B cell (primary cell): Measurements from ENCODE around the gene P2RX2. TPM values are rescaled to one million over a fixed set of nuclear protein-coding genes. Genes with fewer than 3 reads are reported as not detected.

ENCODE experiments used
- ATAC-seq: fragments of 200-7000 bp; cut with Tn5 transposase; one replicate; pipeline ENCODE4 v1.10.0; 2021; ENCODE audit warnings: low read depth, mild to moderate bottlenecking, moderate number of reproducible peaks, moderate library complexity
- CTCF ChIA-PET: fragments of 350-600 bp; sonication (Branson Sonifier 250); formaldehyde crosslinking; loops from one replicate; lab custom pipeline; 2021; ENCODE audit warnings: antibody characterized with exemption, inconsistent platforms; lab: Charles Lee
- POLR2A ChIA-PET: fragments of 350-600 bp; sonication (Branson Sonifier 250); formaldehyde crosslinking; loops from one replicate; lab custom pipeline; 2021; ENCODE audit warnings: antibody characterized with exemption; lab: Charles Lee
- DNase-seq: peaks from one replicate; pipeline ENCODE4 v3.0.0; 2013
- H2AFZ ChIP-seq: 2 replicates; pipeline ENCODE4 v1.6.1; 2012; ENCODE audit warnings: mild to moderate bottlenecking, low read depth, low read length; ENCODE audit not compliant: insufficient read depth, poor library complexity, severe bottlenecking
- H3K27ac ChIP-seq, 2 donors: 1 replicate in 1 of 2; 2 replicates in 1 of 2; pipeline ENCODE4 v1.5.1; 2012 to 2013; ENCODE audit warnings: low read length in 2 of 2, mild to moderate bottlenecking in 2 of 2, moderate library complexity in 1 of 2
- H3K27me3 ChIP-seq, 4 experiments: fragments of 200-600 bp in 1 of 4; sonication (generic) in 1 of 4; replicated peaks in 1 of 4; 1 replicate in 2 of 4; 2 replicates in 2 of 4; pipeline versions ENCODE4 v1.6.1 to v1.7.0; 2013 to 2016; ENCODE audit warnings: low read length in 3 of 4, mild to moderate bottlenecking in 2 of 4, mixed read lengths in 1 of 4, moderate library complexity in 1 of 4; ENCODE audit not compliant: insufficient read depth in 4 of 4, control insufficient read depth in 3 of 4; ENCODE audit errors: control extremely low read depth in 1 of 4
- H3K36me3 ChIP-seq, 2 experiments: replicated peaks in 1 of 2; 1 replicate in 1 of 2; 2 replicates in 1 of 2; pipeline versions ENCODE4 v1.6.1 to v1.7.1; 2013; ENCODE audit warnings: low read length in 1 of 2; ENCODE audit not compliant: insufficient read depth in 2 of 2, control insufficient read depth in 1 of 2; ENCODE audit errors: control extremely low read depth in 1 of 2, extremely low read depth in 1 of 2
- H3K4me1 ChIP-seq, 2 donors: fragments of 200-600 bp in 1 of 2; sonication (generic) in 1 of 2; 1 replicate in 1 of 2; 2 replicates in 1 of 2; pipeline versions ENCODE4 v1.5.1 to v1.6.1; 2013 to 2017; ENCODE audit warnings: low read length in 2 of 2; ENCODE audit not compliant: control insufficient read depth in 2 of 2, insufficient read depth in 2 of 2
- H3K4me2 ChIP-seq: replicated peaks from 2 replicates; pipeline ENCODE3; 2012; ENCODE audit warnings: mild to moderate bottlenecking, low read depth, low read length; ENCODE audit not compliant: poor library complexity, severe bottlenecking
- H3K4me3 ChIP-seq, 5 experiments: fragments of 200-600 bp in 1 of 5; sonication (generic) in 1 of 5; 1 replicate in 3 of 5; 2 replicates in 2 of 5; pipeline versions ENCODE4 v1.5.1 to v1.7.0; 2011 to 2016; ENCODE audit warnings: low read length in 4 of 5, mild to moderate bottlenecking in 4 of 5, low read depth in 2 of 5, control low read depth in 1 of 5, moderate library complexity in 1 of 5; ENCODE audit not compliant: insufficient read depth in 1 of 5; ENCODE audit errors: control extremely low read depth in 1 of 5, extremely low read depth in 1 of 5
- H3K79me2 ChIP-seq: fragments of 200-600 bp; sonication (generic); one replicate; pipeline ENCODE4 v1.6.0; 2016; ENCODE audit warnings: low read length; ENCODE audit not compliant: control insufficient read depth, insufficient read depth
- H3K9ac ChIP-seq: fragments of 200-600 bp; sonication (generic); 2 replicates; pipeline ENCODE4 v1.6.1; 2017; ENCODE audit warnings: mild to moderate bottlenecking, low read length, moderate library complexity
- H3K9me3 ChIP-seq, 3 donors: one replicate each; pipeline versions ENCODE4 v1.6.1 to v1.7.1; 2013; ENCODE audit warnings: low read length in 2 of 3; ENCODE audit not compliant: control insufficient read depth in 2 of 3, insufficient read depth in 1 of 3; ENCODE audit errors: control extremely low read depth in 1 of 3
- H4K20me1 ChIP-seq: 2 replicates; pipeline ENCODE4 v1.6.0; 2012; ENCODE audit warnings: mild to moderate bottlenecking, low read length; ENCODE audit not compliant: insufficient read depth, control insufficient read depth, poor library complexity, severe bottlenecking
- H3K27ac Mint-ChIP-seq: one replicate; pipeline ENCODE4 v1.8.0; 2021; ENCODE audit warnings: mixed read lengths
- H3K27me3 Mint-ChIP-seq: one replicate; pipeline ENCODE4 v1.8.0; 2021; ENCODE audit warnings: mixed read lengths
- H3K4me1 Mint-ChIP-seq: one replicate; pipeline ENCODE4 v1.8.0; 2021; ENCODE audit warnings: mixed read lengths
- H3K4me3 Mint-ChIP-seq: one replicate; pipeline ENCODE4 v1.8.0; 2021; ENCODE audit warnings: mixed read lengths
- H3K9me3 Mint-ChIP-seq: one replicate; pipeline ENCODE4 v1.8.0; 2022; ENCODE audit warnings: mixed read lengths; ENCODE audit not compliant: insufficient read depth
- EZH2 ChIP-seq: IDR thresholded peaks from 2 replicates; pipeline ENCODE4 v1.6.1; 2012; ENCODE audit warnings: borderline replicate concordance, low read depth, mild to moderate bottlenecking, moderate library complexity, low read length; ENCODE audit not compliant: insufficient read depth, poor library complexity, severe bottlenecking
- WGBS: methylation state at CpG from one replicate; pipeline ENCODE4 v1.1.5; 2013; ENCODE audit warnings: missing lambda C conversion rate; ENCODE audit not compliant: insufficient coverage; 5-methylcytosine and 5-hydroxymethylcytosine counted together
- intact Hi-C: fragments of 100-400 bp; cut with micrococcal nuclease; formaldehyde crosslinking; loops from one replicate; pipeline ENCODE4 v1.10.0; 2022
- polyA plus RNA-seq: library from polyadenylated mRNA; depleted of rRNA; stranded (reverse); fragments of >200 nt; gene quantifications from 2 replicates; pipeline ENCODE4 v1.2.3, GENCODE V29; 2012
- total RNA-seq, 2 donors: library from RNA; stranded (reverse); fragments of 120-200 nt in 1 of 2; gene quantifications; 1 replicate in 1 of 2; 2 replicates in 1 of 2; pipeline versions ENCODE4 v1.2.3 to v1.2.4, GENCODE V29; 2013 to 2022
- TF ChIP-seq, protein P1 (sequence below): fragments of 200-600 bp; IDR thresholded peaks from one replicate; pipeline ENCODE4 v1.8.0; 2022; ENCODE audit warnings: antibody characterized with exemption, mild to moderate bottlenecking

The P2RX2 gene
- total and polyA plus RNA-seq, 2 donors (not counting 1 experiment from before 2014, with no cell fraction given), result not detected

DNA sequence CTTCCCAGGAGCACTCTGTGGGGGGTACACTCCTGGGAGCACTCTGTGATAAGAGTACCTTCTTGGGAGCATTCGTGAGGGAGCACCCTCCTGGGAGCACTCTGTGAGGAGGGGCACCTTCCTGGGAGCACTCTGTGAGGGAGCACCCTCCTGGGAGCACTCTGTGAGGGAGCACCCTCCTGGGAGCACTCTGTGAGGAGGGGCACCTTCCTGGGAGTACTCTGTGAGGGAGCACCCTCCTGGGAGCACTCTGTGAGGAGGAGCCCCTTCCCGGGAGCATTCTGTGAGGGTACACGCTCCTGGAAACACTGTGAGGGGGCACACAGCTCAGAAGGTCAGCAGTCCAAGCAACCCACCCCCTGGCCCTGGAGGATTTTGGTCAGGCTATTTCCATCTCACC, 30.8 kb upstream of the P2RX2 start:
- Histone ChIP-seq H3K4me3 (no peak overlapping the region), H3K36me3 (peaks cover 0 to 7% of the 10 kb centered on the region in 2 experiments), H3K4me1 (no peaks in the 10 kb centered on the region), H3K9me3 (peaks cover 0 to 6% (median 0%) of the 10 kb centered on the region in 3 donors), H3K27me3 (peaks cover 0 to 2% (median 0%) of the 10 kb centered on the region in 4 experiments), H3K79me2 (no peaks in the 10 kb centered on the region), H3K27ac (no peak overlapping the region), H3K9ac (no peak overlapping the region), H3K4me2 (no peak overlapping the region), H4K20me1 (no peaks in the 10 kb centered on the region), H2AFZ (no peak overlapping the region)
- 73% methylated on average over 3 of the region's 3 CpGs for WGBS
- ATAC-seq, result no peak
- Mint-ChIP-seq H3K27me3 (no peaks in the 10 kb centered on the region), H3K4me1 (no peaks in the 10 kb centered on the region), H3K9me3 (no peaks in the 10 kb centered on the region), H3K27ac (no peak overlapping the region), H3K4me3 (no peak overlapping the region)
- no peak for DNase-seq
- ChIA-PET POLR2A (no interaction called here), CTCF (no interaction called here)
- no peak for TF ChIP-seq EZH2
- TF ChIP-seq, protein P1, sequence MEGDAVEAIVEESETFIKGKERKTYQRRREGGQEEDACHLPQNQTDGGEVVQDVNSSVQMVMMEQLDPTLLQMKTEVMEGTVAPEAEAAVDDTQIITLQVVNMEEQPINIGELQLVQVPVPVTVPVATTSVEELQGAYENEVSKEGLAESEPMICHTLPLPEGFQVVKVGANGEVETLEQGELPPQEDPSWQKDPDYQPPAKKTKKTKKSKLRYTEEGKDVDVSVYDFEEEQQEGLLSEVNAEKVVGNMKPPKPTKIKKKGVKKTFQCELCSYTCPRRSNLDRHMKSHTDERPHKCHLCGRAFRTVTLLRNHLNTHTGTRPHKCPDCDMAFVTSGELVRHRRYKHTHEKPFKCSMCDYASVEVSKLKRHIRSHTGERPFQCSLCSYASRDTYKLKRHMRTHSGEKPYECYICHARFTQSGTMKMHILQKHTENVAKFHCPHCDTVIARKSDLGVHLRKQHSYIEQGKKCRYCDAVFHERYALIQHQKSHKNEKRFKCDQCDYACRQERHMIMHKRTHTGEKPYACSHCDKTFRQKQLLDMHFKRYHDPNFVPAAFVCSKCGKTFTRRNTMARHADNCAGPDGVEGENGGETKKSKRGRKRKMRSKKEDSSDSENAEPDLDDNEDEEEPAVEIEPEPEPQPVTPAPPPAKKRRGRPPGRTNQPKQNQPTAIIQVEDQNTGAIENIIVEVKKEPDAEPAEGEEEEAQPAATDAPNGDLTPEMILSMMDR, result no peak
- intact Hi-C loops, result no loop called here

- H3K79me2 ChIP-seq, result no peaks in the 10 kb centered on the region
- H2AFZ ChIP-seq, result no peak overlapping the region
- no peak overlapping the region for H3K27ac ChIP-seq
- H3K36me3 ChIP-seq, result peaks cover 0 to 7% of the 10 kb centered on the region in 2 experiments
- no peak overlapping the region for H3K4me2 ChIP-seq
- Mint-ChIP-seq H3K4me1 (no peaks in the 10 kb centered on the region), H3K9me3 (no peaks in the 10 kb centered on the region), H3K27ac (no peak overlapping the region), H3K4me3 (no peak overlapping the region), H3K27me3 (no peaks in the 10 kb centered on the region)
- H3K4me1 ChIP-seq, result no peaks in the 10 kb centered on the region
- POLR2A ChIA-PET, result no interaction called here
- H3K9me3 ChIP-seq, result peaks cover 0 to 6% (median 0%) of the 10 kb centered on the region in 3 donors
- CTCF ChIA-PET, result no interaction called here
- peaks cover 0 to 2% (median 0%) of the 10 kb centered on the region in 4 experiments for H3K27me3 ChIP-seq
- H3K4me3 ChIP-seq, result no peak overlapping the region
- WGBS, result 91% methylated on average over 6 of the region's 6 CpGs
- H3K9ac ChIP-seq, result no peak overlapping the region
- H4K20me1 ChIP-seq, result no peaks in the 10 kb centered on the region
- TF ChIP-seq, protein P1, result no peak
- no peak for TF ChIP-seq EZH2
- DNase-seq (no peak), ATAC-seq (no peak)
- intact Hi-C loops, result no loop called here
Measured at GRCh38 chr12:132588319-132588718, 30.3 kb upstream of the P2RX2 start.
